GM19025 (cell line): ENCODE results near the gene FHIP1B.

Source experiments
- ATAC-seq: cut with Tn5 transposase; IDR thresholded peaks from one replicate; pipeline ENCODE4 v1.9.1; 2021; ENCODE audit warnings: mild to moderate bottlenecking, low read depth, moderate library complexity; ENCODE audit not compliant: unreplicated experiment

Gene FHIP1B

GRCh38 chr11:6203327-6203726, 31.1 kb downstream of the FHIP1B start:
- ATAC-seq, result peak; percentile 68

- no peak for ATAC-seq
Observed at GRCh38 chr11:6202041-6202440, 32.4 kb downstream of the FHIP1B start.

- ATAC-seq, result no peak
Observed at GRCh38 chr11:6201481-6201880, 33.0 kb downstream of the FHIP1B start.

- no peak for ATAC-seq
Observed at GRCh38 chr11:6200975-6201374, 33.5 kb downstream of the FHIP1B start.

GRCh38 chr11:6199174-6199810, 35.1 kb downstream of the FHIP1B start, which contains the start of gene OR52W1:
TSS of gene OR52W1 (plus strand) at chr11:6199224. CDS start at chr11:6199224, 0 bp downstream.
- ATAC-seq, result no peak

- no peak for ATAC-seq
Observed at GRCh38 chr11:6197466-6198200, 36.8 kb downstream of the FHIP1B start.

GRCh38 chr11:6196396-6196795, 38.0 kb downstream of the FHIP1B start:
- ATAC-seq, result peak; percentile 59

- ATAC-seq, result no peak
Observed at GRCh38 chr11:6194065-6194581, 40.3 kb downstream of the FHIP1B start.

- ATAC-seq, result no peak
Observed at GRCh38 chr11:6191742-6192141, 42.7 kb downstream of the FHIP1B start.

- no peak for ATAC-seq
Observed at GRCh38 chr11:6175440-6175839, 59.0 kb downstream of the FHIP1B start.

GRCh38 chr11:6170226-6170625, 64.2 kb downstream of the FHIP1B start, which contains the start of gene OR52B2:
TSS of gene OR52B2 (minus strand) at chr11:6170326. CDS start at chr11:6170326, 0 bp downstream.
- ATAC-seq, result no peak
